Frontal cortex (tissue), 4 donors: ENCODE measurements around the gene GJB3. TPM values are rescaled to one million over a fixed set of nuclear protein-coding genes. Genes with fewer than 3 reads are reported as not detected.
"Not testable (repeated sequence)": the region's sequence is repeated elsewhere in the genome, so short reads cannot be mapped to it uniquely, and the experiment has no call there.

Source experiments
- DNase-seq, 2 donors: peaks; one replicate each; pipeline ENCODE4 v3.0.0; 2012; ENCODE audit warnings: low spot score in 2 of 2
- FAIRE-seq: peaks from 2 replicates; lab custom pipeline; 2012; peaks lifted over from hg19 to GRCh38; lab: Jason Lieb, UNC
- total RNA-seq: library from RNA; depleted of rRNA; stranded (reverse); fragments of >200 nt; gene quantifications from one replicate; pipeline ENCODE4 v1.2.3, GENCODE V29; 2014
- donor health status: control.
- donor health status: control.
- donor health status: control.

The GJB3 gene
- total RNA-seq, 1 donor from 2014 or later = not detected

DNA sequence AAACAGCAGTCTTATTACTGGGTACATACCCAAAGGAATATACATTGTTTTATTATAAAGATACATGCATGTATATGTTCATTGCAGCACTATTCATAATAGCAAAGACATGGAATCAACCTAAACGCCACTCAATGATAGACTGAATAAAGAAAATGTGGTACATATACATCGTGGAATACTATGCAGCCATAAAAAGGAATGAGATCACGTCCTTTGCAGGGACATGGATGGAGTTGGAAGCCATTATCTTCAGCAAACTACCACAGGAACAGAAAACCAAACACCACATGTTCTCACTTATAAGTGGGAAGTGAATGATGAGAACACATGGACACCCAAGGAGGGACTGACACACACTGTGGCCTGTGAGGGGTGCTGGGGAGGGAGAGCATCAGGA, 29.8 kb downstream of the GJB3 start:
- not testable (repeated sequence) for FAIRE-seq, DNase-seq

DNA sequence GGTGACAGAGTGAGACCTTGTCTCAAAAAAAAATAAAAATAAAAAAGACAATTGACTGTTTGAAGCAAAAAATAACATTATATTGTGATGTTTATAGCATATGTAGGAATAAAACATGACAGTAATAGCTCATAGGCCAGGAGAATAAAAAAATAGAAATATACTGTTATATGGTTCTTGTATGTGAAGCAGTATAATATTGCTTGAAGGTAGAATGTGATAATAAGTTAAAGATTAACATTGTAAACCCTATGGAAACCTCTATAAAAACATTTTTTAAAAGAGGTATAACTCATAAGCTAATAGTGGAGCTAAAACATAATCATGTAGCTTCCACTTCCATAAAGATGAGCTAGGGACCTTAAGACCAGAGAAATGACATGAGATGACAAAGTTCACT, 35.3 kb downstream of the GJB3 start:
- DNase-seq = no peak
- FAIRE-seq = no peak

DNA sequence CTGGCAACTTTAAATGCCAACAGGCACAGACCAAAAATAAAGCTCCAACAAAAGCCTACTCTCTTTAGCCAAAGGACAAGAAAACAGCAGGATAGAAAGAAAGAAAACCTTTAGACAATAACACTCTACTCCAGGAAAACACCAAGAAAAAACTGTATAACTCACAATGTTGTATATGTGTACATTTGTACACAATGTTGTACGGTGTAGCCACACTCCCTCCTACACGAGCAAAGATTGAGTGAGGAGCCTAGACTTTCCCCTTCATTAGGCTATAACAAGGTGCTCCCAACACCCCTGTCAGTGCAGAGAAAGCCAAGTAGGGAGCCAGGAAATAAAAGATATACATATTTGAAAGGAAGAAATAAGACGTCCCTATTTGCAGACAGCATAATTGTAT, 35.8 kb downstream of the GJB3 start:
- FAIRE-seq = no peak
- DNase-seq = no peak

DNA sequence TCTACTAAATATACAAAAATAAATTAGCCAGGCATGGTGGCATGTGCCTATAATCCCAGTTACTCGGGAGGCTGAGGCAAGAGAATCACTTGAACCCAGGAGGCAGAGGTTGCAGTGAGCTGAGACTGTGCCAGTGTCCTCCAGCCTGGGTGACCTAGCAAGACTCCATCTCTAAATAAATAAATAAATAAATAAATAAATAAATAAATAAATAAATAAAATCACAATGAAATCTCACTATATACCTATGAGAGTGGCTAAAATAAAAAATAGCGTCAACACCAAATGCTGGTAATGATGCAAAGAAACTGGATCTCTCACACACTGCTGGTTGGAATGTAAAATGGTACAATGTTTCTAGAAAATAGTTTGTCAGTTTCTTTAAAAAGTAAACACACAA, 37.8 kb downstream of the GJB3 start:
- DNase-seq, FAIRE-seq: not testable (repeated sequence)

DNA sequence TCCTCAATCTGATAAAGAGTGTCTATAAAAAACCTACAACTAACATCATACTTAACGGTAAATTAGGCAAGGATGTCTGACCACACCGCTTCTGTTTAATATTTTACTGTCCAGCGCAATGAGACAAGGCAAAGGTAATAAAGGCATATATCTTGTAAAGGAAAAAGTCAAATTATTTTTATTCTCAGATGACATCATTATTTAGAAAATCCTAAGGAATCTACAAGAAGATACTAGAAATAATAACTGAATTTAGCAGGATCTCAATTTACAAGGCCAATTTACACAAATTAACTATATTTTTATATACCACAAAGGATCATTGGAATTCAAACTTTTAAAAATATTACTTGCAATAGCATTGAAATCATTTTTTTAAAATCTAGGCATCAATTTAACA, 41.2 kb downstream of the GJB3 start:
- FAIRE-seq (no peak), DNase-seq (no peak)

DNA sequence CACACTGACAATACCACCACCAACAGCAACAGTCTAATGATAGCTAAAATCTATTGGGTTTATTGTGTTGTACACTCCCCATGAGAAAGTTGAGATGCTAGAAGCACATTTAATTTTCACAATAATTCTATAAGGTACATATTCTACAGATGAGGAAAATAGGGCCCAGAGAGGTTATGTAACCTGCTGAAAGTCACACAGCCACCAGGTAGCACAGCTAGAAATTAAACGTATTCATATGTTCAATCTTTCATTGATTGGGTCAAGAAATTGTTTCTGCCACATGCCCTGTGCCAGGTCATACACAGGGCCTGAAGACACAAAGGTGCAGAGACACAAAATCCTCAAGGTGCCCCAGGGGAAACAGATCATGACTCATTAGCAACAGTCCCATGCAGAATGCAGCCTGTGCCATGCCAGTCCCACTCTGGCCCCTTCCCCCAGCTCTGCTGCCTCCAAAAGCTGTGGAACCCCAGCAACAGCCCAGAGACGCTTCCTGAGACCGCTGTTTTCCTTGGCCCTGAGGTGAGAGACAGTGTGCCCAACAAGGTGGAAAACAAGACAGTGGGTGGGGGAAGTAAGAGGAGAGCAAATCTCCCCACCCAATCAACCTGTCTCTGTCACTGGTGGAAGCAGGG, 43.9 kb downstream of the GJB3 start:
- DNase-seq (no peak), FAIRE-seq (no peak)

DNA sequence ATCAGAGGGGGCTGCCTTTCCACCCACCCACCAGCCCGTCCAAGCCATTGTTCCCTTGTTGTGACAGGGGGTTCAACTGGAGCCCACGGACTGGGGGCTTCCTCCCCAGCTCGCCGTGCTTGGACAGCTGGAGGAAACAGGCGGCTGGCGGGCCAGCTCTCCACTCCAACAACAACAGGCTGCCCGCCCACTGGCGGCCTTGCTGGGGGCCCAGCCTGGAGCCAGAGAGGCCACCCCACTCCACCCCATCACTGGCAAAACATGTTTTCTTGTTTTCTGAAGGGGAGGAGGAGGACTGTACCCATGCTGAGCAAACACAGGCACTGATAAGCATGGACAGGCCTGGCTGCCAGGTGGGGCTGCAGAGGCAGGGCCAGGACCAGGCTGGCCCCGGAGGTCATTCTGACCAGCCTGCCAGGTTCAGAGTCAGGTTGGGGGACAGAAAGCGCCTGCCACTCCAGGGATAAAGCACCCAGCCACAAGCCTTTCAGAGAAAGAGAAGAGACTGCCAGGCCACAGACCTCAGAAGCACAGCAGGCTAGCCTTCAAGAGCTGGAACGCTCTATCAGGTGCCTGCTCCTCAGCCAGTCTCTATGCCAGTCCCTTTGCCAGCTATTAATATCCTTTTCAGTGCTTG, 44.6 kb downstream of the GJB3 start:
- FAIRE-seq (no peak), DNase-seq (no peak)

DNA sequence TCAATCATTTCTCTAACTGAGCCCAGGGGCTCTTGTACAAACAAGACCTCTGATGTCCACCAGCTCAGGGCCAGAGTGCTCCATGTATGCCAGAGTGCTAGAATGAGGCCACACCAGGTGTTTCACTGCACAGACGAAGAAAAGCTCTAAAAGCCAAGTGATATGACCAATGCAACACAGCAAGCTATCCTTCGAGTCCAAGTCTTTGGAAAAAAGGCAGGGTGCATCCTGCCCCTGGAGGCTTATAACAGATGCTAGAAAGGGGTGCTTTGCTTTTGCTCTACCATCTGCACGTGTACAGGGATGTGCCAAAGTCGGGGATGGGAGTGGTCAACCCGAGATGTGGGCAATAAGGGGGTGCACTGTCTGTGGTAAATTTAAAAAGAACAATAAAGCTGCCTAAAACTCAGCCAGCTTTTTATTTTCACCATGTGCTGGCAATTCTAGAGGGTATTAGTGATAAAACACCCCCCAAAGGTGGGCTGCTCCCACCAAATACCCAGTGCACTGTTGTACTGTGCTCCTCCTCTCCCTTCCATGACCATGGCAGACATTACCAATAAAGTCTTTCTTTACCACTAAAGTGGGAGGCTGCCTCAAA, 46.4 kb downstream of the GJB3 start:
- no peak for FAIRE-seq
- no peak for DNase-seq

DNA sequence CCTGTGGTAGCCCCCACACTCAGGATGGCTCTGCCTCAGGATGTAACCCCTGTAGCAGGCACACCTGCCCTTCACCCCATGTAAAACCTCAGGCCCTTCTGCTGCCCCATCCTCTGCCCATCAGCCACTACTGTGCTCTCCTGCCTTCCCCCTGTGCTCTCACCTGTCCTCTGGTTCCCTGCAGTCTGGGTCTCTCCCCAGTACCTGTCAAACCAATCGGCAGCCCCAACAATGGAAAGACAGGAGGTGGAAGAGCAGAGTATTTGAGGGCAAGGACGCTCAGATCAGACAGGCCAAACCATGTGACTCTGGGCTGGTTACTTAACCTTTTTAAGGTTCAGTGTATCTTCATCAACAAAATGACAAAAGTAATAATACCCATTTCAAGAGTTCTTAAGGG, 47.6 kb downstream of the GJB3 start:
- no peak for FAIRE-seq
- DNase-seq = no peak

DNA sequence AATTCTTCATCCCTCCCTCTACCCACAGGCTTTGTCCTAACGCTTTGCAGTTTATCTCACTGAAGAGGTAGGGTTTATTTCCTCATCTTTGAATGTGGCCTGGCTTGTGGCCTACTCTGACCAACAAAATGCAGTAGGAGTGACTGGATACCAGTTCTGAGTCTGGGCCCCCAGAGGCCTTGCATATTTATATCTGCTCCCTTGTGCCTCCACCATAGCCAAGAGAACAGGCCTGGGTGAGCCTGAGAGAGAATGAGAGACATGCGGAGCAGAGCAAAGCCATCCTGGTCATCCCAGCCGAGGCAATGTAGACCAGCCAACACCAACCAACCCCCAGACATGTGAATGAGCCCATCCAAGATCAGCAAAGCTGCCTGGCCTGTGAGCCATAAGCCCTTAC, 48.2 kb downstream of the GJB3 start:
- FAIRE-seq (no peak), DNase-seq (no peak)

DNA sequence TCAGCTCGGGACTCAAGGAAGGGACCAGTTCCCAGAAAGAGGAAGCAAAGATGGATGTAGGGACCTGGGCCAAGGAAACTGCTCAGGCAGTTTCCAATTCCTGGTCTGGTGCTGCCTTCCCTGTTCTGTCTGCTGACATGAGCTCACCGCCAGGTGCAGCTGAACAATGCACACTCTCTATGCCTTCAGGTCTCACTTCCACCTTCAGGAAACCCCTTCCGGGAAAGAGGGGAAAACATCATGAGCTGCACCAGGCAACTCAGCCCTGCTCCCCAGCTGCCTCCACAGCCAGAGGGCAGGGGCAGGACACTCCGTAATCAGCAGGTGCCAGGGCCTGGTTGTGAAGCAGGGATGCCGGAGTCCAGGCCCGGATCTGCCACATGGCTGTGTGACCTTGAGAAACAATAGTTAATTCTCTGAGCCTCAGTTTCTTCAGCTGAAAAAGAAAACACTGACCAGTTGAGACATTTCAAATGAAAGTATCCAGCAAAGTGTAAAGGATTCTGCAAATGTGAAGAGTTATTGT, 50.8 kb downstream of the GJB3 start:
- DNase-seq (no peak), FAIRE-seq (no peak)

DNA sequence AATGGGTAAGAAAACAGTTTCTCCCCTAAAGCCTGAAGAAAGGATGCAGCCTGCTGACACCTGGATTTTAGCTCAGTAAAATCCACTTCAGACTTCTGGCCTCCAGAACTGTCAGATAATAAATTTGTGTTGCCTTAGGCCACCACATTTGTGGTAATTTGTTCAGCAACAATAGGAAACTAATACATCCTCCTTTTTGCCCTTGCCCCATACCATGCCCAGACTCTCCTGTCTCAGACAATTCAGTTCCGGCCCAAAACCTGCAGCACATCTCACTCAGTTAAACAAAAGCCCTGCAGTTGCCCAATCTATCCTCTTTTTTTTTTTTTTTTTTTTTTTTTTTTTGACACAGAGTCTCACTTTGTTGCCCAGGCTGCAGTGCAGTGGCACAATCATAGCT, 52.7 kb downstream of the GJB3 start:
- no peak for DNase-seq
- no peak for FAIRE-seq

Other genes starting within 250 kb of the GJB3 start
- not detected for gene GJB5, start 26.2 kb upstream of the GJB3 start, total RNA-seq
- gene GJB4, start 21.5 kb upstream of the GJB3 start, total RNA-seq = not detected
- 3.3 TPM for gene GJA4, start 11.8 kb downstream of the GJB3 start, total RNA-seq
- 7.7 TPM for gene SMIM12, start 78.5 kb downstream of the GJB3 start, total RNA-seq
- 3.3 TPM for gene DLGAP3, start 148.4 kb downstream of the GJB3 start, total RNA-seq
- 4.9 TPM for gene TMEM35B, start 204.1 kb downstream of the GJB3 start, total RNA-seq